Right lobe of liver (tissue), 6 donors: Measurements from ENCODE around the gene SLC22A23. TPM values are rescaled to one million over a fixed set of nuclear protein-coding genes. Genes with fewer than 3 reads are reported as not detected.
A peak's percentile ranks its signal among the peaks of the same experiment; 100 is the strongest.

Experiments used
- ATAC-seq, 4 donors: fragments of 200-7000 bp; cut with Tn5 transposase; one replicate each; pipeline ENCODE4 v1.9.1; 2020; ENCODE audit warnings: mild to moderate bottlenecking in 4 of 4, moderate library complexity in 4 of 4
- DNase-seq, 3 donors: peaks; one replicate each; pipeline ENCODE4 v3.0.0-alpha.2; 2020
- H3K27ac ChIP-seq, 3 donors: fragments of 200-600 bp; one replicate each; pipeline ENCODE4 v1.8.0; 2022
- H3K27me3 ChIP-seq, 2 donors: fragments of 200-600 bp; one replicate each; pipeline ENCODE4 v1.8.0; 2022
- H3K36me3 ChIP-seq, 4 donors: fragments of 200-600 bp; sonication (generic) in 1 of 4; one replicate each; pipeline versions ENCODE4 v1.5.1 to v1.8.0; 2017 to 2022; ENCODE audit warnings: control low read depth in 1 of 4
- H3K4me1 ChIP-seq, 4 donors: fragments of 200-600 bp; sonication (generic) in 1 of 4; one replicate each; pipeline versions ENCODE4 v1.5.1 to v1.8.0; 2017 to 2022; ENCODE audit warnings: control low read depth in 1 of 4
- H3K4me3 ChIP-seq, 3 donors: fragments of 200-600 bp; one replicate each; pipeline ENCODE4 v1.8.0; 2022
- H3K9me3 ChIP-seq, 4 donors: fragments of 200-600 bp; sonication (generic) in 1 of 4; one replicate each; pipeline versions ENCODE4 v1.5.1 to v1.8.0; 2017 to 2022; ENCODE audit warnings: control low read depth in 1 of 4
- CTCF ChIP-seq, 4 donors: fragments of 200-600 bp in 3 of 4; fragments of 450-650 bp in 1 of 4; IDR thresholded peaks; one replicate each; pipeline versions ENCODE4 v1.5.1 to v1.8.0; 2016 to 2022; ENCODE audit warnings: antibody characterized with exemption in 4 of 4, mild to moderate bottlenecking in 2 of 4
- POLR2A ChIP-seq: fragments of 450-650 bp; IDR thresholded peaks from one replicate; pipeline ENCODE4 v1.6.1; 2017; ENCODE audit warnings: antibody characterized with exemption, mild to moderate bottlenecking
- WGBS: methylation state at CpG from one replicate; pipeline ENCODE4 v1.1.6; 2018; ENCODE audit warnings: low coverage, low lambda C conversion rate; ENCODE audit not compliant: insufficient coverage; ENCODE audit errors: missing lambda C conversion rate; 5-methylcytosine and 5-hydroxymethylcytosine counted together
- intact Hi-C, 2 donors: fragments of 100-400 bp; cut with DNase I; formaldehyde crosslinking; loops; one replicate each; pipeline versions ENCODE4 v1.11.2 to v1.14.1; 2022
- total RNA-seq, 6 experiments: library from RNA; depleted of rRNA in 2 of 6; stranded (reverse); fragments of >200 nt in 2 of 6; fragmentation: NEBNext Ultra II Directional in 3 of 6; extraction: Animal tissue kit (Norgen Biotek cat#: 25700) in 3 of 6; gene quantifications; one replicate each; pipeline versions ENCODE4 v1.1.0 to v1.2.4, GENCODE V29; 2016 to 2023
- donor health status: DM: no; HTN: yes; CAD: no.
- donor health status: DM: no; HTN: no; CAD: no.
- donor health status: DM: no; HTN: no; CAD: no.
- donor health status: DM: no; HTN: yes; CAD: no.
- donor health status: DM: no; HTN: yes; CAD: no.

The SLC22A23 gene
- total RNA-seq, 6 experiments from 2014 or later: 11.7 to 27.6 (median 16.3) TPM

GRCh38 chr6:3419624-3420272, 37.1 kb downstream of the SLC22A23 start:
- peak overlapping the region in 1 of 3 donors; percentile 53 for H3K27ac ChIP-seq
- H3K9me3 ChIP-seq: no peaks in the 10 kb centered on the region
- TF ChIP-seq POLR2A: no peak
- TF ChIP-seq CTCF (IDR thresholded peaks at IDR 0.05): no peak
- no peak overlapping the region for H3K4me3 ChIP-seq
- intact Hi-C loops: no loop called here
- H3K27me3 ChIP-seq: no peaks in the 10 kb centered on the region
- WGBS: 32% methylated on average over 3 of the region's 3 CpGs
- DNase-seq (no peak), ATAC-seq (peak; percentile 65 to 81 (median 72))
- H3K36me3 ChIP-seq: no peaks in the 10 kb centered on the region
- H3K4me1 ChIP-seq: peaks cover 0 to 26% (median 10%) of the 10 kb centered on the region in 4 donors

DNA sequence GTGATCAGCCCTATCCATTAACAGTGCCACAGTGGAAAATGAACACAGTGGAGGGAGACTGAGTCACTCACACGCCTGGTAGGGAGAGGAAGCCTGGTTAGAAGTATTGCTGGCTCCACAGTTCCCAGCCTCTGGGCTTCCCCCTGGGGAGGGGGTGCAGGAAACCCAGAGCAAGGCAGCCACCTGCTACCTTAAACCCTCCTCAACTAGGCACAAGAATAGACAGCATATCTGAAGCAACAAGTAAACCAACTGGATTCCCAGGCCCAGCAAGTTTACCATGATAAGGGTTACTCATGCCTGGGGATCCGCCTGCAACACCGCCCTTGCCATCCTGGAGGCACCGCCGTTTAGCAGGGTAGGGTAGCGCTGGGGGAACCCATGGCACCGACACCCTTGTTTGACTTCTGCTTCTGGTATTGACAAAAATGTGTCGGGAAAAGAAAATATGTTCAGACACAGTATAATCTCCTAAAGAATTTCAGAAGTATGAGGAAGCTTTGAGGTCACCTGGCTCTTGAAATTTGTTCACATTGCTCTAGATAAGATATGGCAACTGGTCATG, 38.3 kb downstream of the SLC22A23 start:
- intact Hi-C loops: no loop called here
- 74% methylated on average over 4 of the region's 8 CpGs for WGBS
- no peak overlapping the region for H3K27ac ChIP-seq
- no peaks in the 10 kb centered on the region for H3K9me3 ChIP-seq
- no peaks in the 10 kb centered on the region for H3K36me3 ChIP-seq
- DNase-seq (no peak), ATAC-seq (peak in 1 of 4 donors; percentile 10)
- H3K27me3 ChIP-seq: no peaks in the 10 kb centered on the region
- no peak overlapping the region for H3K4me3 ChIP-seq
- H3K4me1 ChIP-seq: peaks cover 0 to 26% (median 10%) of the 10 kb centered on the region in 4 donors
- TF ChIP-seq POLR2A: no peak
- no peak for TF ChIP-seq CTCF (IDR thresholded peaks at IDR 0.05)

- no peak for DNase-seq
- 87% methylated on average over 4 of the region's 4 CpGs for WGBS
- Histone ChIP-seq H3K4me1 (peaks cover 0 to 26% (median 10%) of the 10 kb centered on the region in 4 donors), H3K36me3 (no peaks in the 10 kb centered on the region), H3K27me3 (no peaks in the 10 kb centered on the region), H3K4me3 (no peak overlapping the region), H3K9me3 (no peaks in the 10 kb centered on the region), H3K27ac (no peak overlapping the region)
- intact Hi-C loops: no loop called here
- ATAC-seq: no peak
- TF ChIP-seq POLR2A (no peak), CTCF (IDR thresholded peaks at IDR 0.05) (no peak)
Observed at GRCh38 chr6:3417473-3417872, 39.4 kb downstream of the SLC22A23 start.

GRCh38 chr6:3415490-3415889, 41.4 kb downstream of the SLC22A23 start:
- Histone ChIP-seq H3K4me3 (no peak overlapping the region), H3K27ac (no peak overlapping the region), H3K27me3 (no peaks in the 10 kb centered on the region), H3K4me1 (peaks cover 0 to 33% (median 11%) of the 10 kb centered on the region in 4 donors), H3K36me3 (no peaks in the 10 kb centered on the region), H3K9me3 (no peaks in the 10 kb centered on the region)
- DNase-seq (no peak), ATAC-seq (no peak)
- intact Hi-C loops: no loop called here
- TF ChIP-seq CTCF (IDR thresholded peaks at IDR 0.05) (no peak), POLR2A (no peak)
- whole genome bisulfite sequencing: 90% methylated on average over 8 of the region's 8 CpGs
